Measurements from ENCODE around the gene TGFBR1. TPM values are rescaled to one million over a fixed set of nuclear protein-coding genes. Genes with fewer than 3 reads are reported as not detected.

TGFBR1 gene
- total and polyA plus RNA-seq, 2 donors (not counting 3 experiments of a cell fraction or from before 2014, with no cell fraction given) = 5.8 to 18.6 TPM

- dilution Hi-C loops (cut with MboI; ENCODE audit: extremely low pct_ligation_motif_present, low sequenced_read_pairs) (no loop called here), intact Hi-C loops (cut with micrococcal nuclease) (no loop called here)
- Histone ChIP-seq H3K4me1 (ENCODE audit: control insufficient read depth, extremely low read depth, insufficient read depth, low read length) (no peaks in the 10 kb centered on the region), H3K79me2 (ENCODE audit: control insufficient read depth, insufficient read depth, low read length) (no peaks in the 10 kb centered on the region), H3K27ac (ENCODE audit: insufficient read depth, low read depth, low read length) (no peak overlapping the region), H3K4me3 (replicated peaks in 1 of 3; ENCODE audit: insufficient read depth in 1 of 3, low read depth in 1 of 3, low read length in 3 of 3) (no peak overlapping the region), H3K4me2 (ENCODE audit: insufficient read depth, low read length) (no peak overlapping the region), H3K36me3 (ENCODE audit: control insufficient read depth in 2 of 2, extremely low read depth in 1 of 2, insufficient read depth in 2 of 2, low read length in 2 of 2) (no peaks in the 10 kb centered on the region), H3K27me3 (ENCODE audit: control insufficient read depth in 2 of 2, insufficient read depth in 2 of 2, low read length in 2 of 2) (no peaks in the 10 kb centered on the region), H3K9me1 (replicated peaks; ENCODE audit: control insufficient read depth, extremely low read depth, insufficient read depth, low read length) (no peaks in the 10 kb centered on the region), H3K9ac (replicated peaks; ENCODE audit: extremely low read depth, insufficient read depth, low read length) (no peak overlapping the region), H3K9me3 (replicated peaks; ENCODE audit: control insufficient read depth, insufficient read depth, low read length) (no peaks in the 10 kb centered on the region), H4K20me1 (replicated peaks; ENCODE audit: control insufficient read depth, extremely low read depth, insufficient read depth, low read length) (no peaks in the 10 kb centered on the region), H2AFZ (ENCODE audit: low read depth, low read length) (no peak overlapping the region)
- no TSS peak for BruUV-seq (replicated peaks)
- ChIA-PET POLR2A (no interaction called here), CTCF (no interaction called here)
- no peak for DNase-seq (ENCODE audit: low read depth, low spot score)
- FAIRE-seq = no peak
- TF ChIP-seq JUN (IDR thresholded peaks at IDR 0.05; ENCODE audit: borderline replicate concordance, insufficient read depth, insufficient read length, low read depth) (no peak), MYC (IDR thresholded peaks at IDR 0.05; ENCODE audit: low read depth, low read length) (no peak), MAX (IDR thresholded peaks at IDR 0.05; ENCODE audit: insufficient read depth, insufficient read length) (no peak), GATA2 (IDR thresholded peaks at IDR 0.05; ENCODE audit: insufficient read depth, insufficient read length, low read depth, low read length) (no peak), FOS (IDR thresholded peaks at IDR 0.05; ENCODE audit: borderline replicate concordance, insufficient read depth, low read length) (no peak)
These were observed 35.4 kb upstream of the TGFBR1 start for GRCh38 chr9:99069546-99069945.

- H3K9ac ChIP-seq (replicated peaks; ENCODE audit: extremely low read depth, insufficient read depth, low read length) = no peak overlapping the region
- no peak overlapping the region for H3K4me3 ChIP-seq (replicated peaks in 1 of 3; ENCODE audit: insufficient read depth in 1 of 3, low read depth in 1 of 3, low read length in 3 of 3)
- no peak for DNase-seq (ENCODE audit: low read depth, low spot score)
- H3K36me3 ChIP-seq (ENCODE audit: control insufficient read depth in 2 of 2, extremely low read depth in 1 of 2, insufficient read depth in 2 of 2, low read length in 2 of 2) = no peaks in the 10 kb centered on the region
- intact Hi-C loops (cut with micrococcal nuclease) (loop anchor here (2.0 kb wide), 1 partner anchor 34 kb away; the partner anchor contains the start of gene TGFBR1), dilution Hi-C loops (cut with MboI; ENCODE audit: extremely low pct_ligation_motif_present, low sequenced_read_pairs) (no loop called here)
- ChIA-PET CTCF (interaction anchor here (1.1 kb wide), 1 partner anchor 71 kb away, joined by 3 read pairs; no protein-coding TSS in a partner anchor), POLR2A (no interaction called here)
- TF ChIP-seq POLR2AphosphoS5 (IDR thresholded peaks at IDR 0.05; ENCODE audit: insufficient read depth, low read depth, low read length) (no peak), JUN (IDR thresholded peaks at IDR 0.05; ENCODE audit: borderline replicate concordance, insufficient read depth, insufficient read length, low read depth) (no peak), GATA2 (IDR thresholded peaks at IDR 0.05; ENCODE audit: insufficient read depth, insufficient read length, low read depth, low read length) (no peak), CTCF (IDR thresholded peaks at IDR 0.05; ENCODE audit: extremely low read depth in 1 of 2, insufficient read depth in 1 of 2, low read depth in 1 of 2, low read length in 2 of 2) (no peak), MYC (IDR thresholded peaks at IDR 0.05; ENCODE audit: low read depth, low read length) (no peak), FOS (IDR thresholded peaks at IDR 0.05; ENCODE audit: borderline replicate concordance, insufficient read depth, low read length) (no peak), EZH2 (IDR thresholded peaks at IDR 0.05; ENCODE audit: borderline replicate concordance, low read depth, low read length, severe bottlenecking) (no peak), MAX (IDR thresholded peaks at IDR 0.05; ENCODE audit: insufficient read depth, insufficient read length) (no peak), POLR2A (IDR thresholded peaks at IDR 0.05; ENCODE audit: low read depth, low read length) (no peak)
- H3K4me1 ChIP-seq (ENCODE audit: control insufficient read depth, extremely low read depth, insufficient read depth, low read length) = no peaks in the 10 kb centered on the region
- H3K27me3 ChIP-seq (ENCODE audit: control insufficient read depth in 2 of 2, insufficient read depth in 2 of 2, low read length in 2 of 2) = no peaks in the 10 kb centered on the region
- BruUV-seq (replicated peaks) = no TSS peak
- H4K20me1 ChIP-seq (replicated peaks; ENCODE audit: control insufficient read depth, extremely low read depth, insufficient read depth, low read length) = no peaks in the 10 kb centered on the region
- FAIRE-seq = no peak
- H3K79me2 ChIP-seq (ENCODE audit: control insufficient read depth, insufficient read depth, low read length) = no peaks in the 10 kb centered on the region
- H3K9me3 ChIP-seq (replicated peaks; ENCODE audit: control insufficient read depth, insufficient read depth, low read length) = no peaks in the 10 kb centered on the region
- H3K9me1 ChIP-seq (replicated peaks; ENCODE audit: control insufficient read depth, extremely low read depth, insufficient read depth, low read length) = no peaks in the 10 kb centered on the region
- H3K4me2 ChIP-seq (ENCODE audit: insufficient read depth, low read length) = no peak overlapping the region
- no peak overlapping the region for H3K27ac ChIP-seq (ENCODE audit: insufficient read depth, low read depth, low read length)
- H2AFZ ChIP-seq (ENCODE audit: low read depth, low read length) = no peak overlapping the region
These were observed 34.2 kb upstream of the TGFBR1 start for GRCh38 chr9:99070681-99071080.
